ENCODE measurements around the gene UMODL1.
A peak's percentile ranks its signal among the peaks of the same experiment; 100 is the strongest.

Gene UMODL1

DNA sequence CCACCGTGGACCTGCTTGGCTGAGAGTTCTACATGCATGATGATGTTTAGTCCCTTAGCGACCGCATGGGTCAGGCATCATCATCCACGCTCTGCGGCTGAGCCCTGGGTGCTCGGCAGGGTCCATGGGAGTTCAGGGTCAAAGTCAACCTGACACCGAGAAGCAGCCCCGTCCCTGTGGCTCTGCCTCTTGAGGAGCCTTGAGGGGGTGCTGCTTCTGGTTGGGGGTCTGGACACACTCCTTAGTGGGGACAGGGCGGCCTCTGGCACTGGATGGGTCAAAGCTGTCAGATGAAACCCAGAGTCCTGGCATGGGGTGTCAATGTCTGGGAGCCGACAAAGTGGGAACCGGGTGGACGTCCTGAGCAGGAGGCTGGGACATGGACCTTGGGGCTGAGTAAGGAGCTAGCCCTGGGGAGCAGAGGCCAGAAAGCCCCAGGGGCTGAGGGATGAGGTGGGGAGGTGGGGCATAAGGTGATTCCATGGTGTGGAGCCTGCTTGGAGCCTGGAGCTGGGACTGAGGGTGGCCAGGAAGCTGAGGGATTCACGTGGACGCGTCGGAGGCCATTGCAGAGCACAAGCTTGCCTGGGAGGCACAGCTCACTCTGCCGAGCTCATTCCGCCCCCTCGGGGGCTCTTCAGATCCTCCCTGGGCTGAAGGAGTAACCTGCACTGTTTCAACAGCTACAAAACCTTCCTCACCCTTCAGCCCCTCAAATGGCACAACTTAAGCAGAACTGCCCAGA, 53.9 kb downstream of the UMODL1 start:
- TF ChIP-seq, protein P1, sequence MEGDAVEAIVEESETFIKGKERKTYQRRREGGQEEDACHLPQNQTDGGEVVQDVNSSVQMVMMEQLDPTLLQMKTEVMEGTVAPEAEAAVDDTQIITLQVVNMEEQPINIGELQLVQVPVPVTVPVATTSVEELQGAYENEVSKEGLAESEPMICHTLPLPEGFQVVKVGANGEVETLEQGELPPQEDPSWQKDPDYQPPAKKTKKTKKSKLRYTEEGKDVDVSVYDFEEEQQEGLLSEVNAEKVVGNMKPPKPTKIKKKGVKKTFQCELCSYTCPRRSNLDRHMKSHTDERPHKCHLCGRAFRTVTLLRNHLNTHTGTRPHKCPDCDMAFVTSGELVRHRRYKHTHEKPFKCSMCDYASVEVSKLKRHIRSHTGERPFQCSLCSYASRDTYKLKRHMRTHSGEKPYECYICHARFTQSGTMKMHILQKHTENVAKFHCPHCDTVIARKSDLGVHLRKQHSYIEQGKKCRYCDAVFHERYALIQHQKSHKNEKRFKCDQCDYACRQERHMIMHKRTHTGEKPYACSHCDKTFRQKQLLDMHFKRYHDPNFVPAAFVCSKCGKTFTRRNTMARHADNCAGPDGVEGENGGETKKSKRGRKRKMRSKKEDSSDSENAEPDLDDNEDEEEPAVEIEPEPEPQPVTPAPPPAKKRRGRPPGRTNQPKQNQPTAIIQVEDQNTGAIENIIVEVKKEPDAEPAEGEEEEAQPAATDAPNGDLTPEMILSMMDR (IDR thresholded peaks at IDR 0.05; ENCODE audit: insufficient read depth, low read length) = no peak
- TF ChIP-seq POLR2AphosphoS5 (IDR thresholded peaks at IDR 0.05; ENCODE audit: low read depth) = no peak
- no peak for TF ChIP-seq SPI1 (IDR thresholded peaks at IDR 0.05; ENCODE audit: borderline replicate concordance, low read depth)
- no peak for TF ChIP-seq GABPA (IDR thresholded peaks at IDR 0.05; ENCODE audit: low read depth)
- TF ChIP-seq, protein P2, sequence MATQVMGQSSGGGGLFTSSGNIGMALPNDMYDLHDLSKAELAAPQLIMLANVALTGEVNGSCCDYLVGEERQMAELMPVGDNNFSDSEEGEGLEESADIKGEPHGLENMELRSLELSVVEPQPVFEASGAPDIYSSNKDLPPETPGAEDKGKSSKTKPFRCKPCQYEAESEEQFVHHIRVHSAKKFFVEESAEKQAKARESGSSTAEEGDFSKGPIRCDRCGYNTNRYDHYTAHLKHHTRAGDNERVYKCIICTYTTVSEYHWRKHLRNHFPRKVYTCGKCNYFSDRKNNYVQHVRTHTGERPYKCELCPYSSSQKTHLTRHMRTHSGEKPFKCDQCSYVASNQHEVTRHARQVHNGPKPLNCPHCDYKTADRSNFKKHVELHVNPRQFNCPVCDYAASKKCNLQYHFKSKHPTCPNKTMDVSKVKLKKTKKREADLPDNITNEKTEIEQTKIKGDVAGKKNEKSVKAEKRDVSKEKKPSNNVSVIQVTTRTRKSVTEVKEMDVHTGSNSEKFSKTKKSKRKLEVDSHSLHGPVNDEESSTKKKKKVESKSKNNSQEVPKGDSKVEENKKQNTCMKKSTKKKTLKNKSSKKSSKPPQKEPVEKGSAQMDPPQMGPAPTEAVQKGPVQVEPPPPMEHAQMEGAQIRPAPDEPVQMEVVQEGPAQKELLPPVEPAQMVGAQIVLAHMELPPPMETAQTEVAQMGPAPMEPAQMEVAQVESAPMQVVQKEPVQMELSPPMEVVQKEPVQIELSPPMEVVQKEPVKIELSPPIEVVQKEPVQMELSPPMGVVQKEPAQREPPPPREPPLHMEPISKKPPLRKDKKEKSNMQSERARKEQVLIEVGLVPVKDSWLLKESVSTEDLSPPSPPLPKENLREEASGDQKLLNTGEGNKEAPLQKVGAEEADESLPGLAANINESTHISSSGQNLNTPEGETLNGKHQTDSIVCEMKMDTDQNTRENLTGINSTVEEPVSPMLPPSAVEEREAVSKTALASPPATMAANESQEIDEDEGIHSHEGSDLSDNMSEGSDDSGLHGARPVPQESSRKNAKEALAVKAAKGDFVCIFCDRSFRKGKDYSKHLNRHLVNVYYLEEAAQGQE (IDR thresholded peaks at IDR 0.05; ENCODE audit: insufficient replicate concordance, low read depth) = no peak
- DNase-seq (ENCODE audit: low read depth in 1 of 2, low spot score in 1 of 2) = no peak
- Histone ChIP-seq H3K27me3 (ENCODE audit: insufficient read depth, poor library complexity, severe bottlenecking) (no peaks in the 10 kb centered on the region), H3K27ac (replicated peaks) (peak overlapping the region; percentile 31; the same call in 1 of the 2 replicates), H3K4me3 (replicated peaks; ENCODE audit: insufficient read depth, low read length) (no peak overlapping the region)

DNA sequence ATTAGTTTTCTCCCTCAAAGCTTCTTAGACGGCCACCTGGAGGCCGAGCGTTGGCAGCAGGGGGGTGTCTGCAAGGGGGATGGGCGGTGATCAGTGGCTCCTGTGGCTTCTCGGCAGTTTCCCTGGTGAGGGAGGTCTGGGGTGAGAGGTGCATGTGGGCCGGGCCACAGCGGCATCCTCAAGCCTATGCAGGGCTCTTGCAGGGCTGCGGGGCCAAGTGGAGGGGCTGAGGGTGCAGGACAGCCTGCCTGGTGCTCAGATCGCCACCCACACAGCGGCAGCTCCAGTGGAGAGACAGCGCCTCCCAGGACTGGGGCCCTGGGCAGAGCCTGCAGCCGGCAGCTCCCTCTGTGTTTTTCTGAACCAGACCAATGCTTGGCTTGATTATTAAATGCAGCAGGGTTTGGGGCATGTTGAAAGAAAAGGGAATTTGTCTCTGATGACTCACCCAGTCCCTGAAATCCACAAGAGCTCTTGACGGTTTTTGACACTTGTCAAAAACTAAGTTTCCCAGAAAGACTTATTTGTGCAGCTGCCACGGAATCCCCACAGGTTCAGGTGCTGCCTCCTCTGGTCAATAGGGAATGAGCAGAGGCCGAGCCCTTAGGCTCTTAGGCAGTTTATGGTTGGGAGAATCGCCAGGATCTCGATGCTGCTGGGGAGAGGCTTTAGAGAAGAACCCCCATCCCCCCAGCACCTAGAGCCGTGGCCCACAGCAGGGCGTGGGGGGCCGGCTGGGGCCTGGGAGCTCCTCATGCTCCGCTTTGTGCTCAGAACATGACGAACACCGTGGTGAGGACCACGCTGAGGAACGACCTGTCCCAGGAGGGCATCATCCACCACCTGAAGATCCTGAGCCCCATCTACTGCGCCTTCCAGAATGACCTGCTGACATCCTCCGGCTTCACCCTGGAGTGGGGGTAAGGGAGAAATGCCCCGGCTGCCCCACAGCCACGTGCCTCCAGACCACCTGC, 54.7 kb downstream of the UMODL1 start:
- peak overlapping the region; percentile 31; the same call in 1 of the 2 replicates for H3K27ac ChIP-seq (replicated peaks)
- H3K27me3 ChIP-seq (ENCODE audit: insufficient read depth, poor library complexity, severe bottlenecking) = no peaks in the 10 kb centered on the region
- no peak overlapping the region for H3K4me3 ChIP-seq (replicated peaks; ENCODE audit: insufficient read depth, low read length)
- DNase-seq (ENCODE audit: low read depth in 1 of 2, low spot score in 1 of 2) = peak in 1 of 2 experiments; percentile 38
- no peak for TF ChIP-seq GABPA (IDR thresholded peaks at IDR 0.05; ENCODE audit: low read depth)
- TF ChIP-seq, protein P1 (IDR thresholded peaks at IDR 0.05; ENCODE audit: insufficient read depth, low read length) = no peak
- TF ChIP-seq, protein P2 (IDR thresholded peaks at IDR 0.05; ENCODE audit: insufficient replicate concordance, low read depth) = no peak
- TF ChIP-seq SPI1 (IDR thresholded peaks at IDR 0.05; ENCODE audit: borderline replicate concordance, low read depth) = no peak
- TF ChIP-seq POLR2AphosphoS5 (IDR thresholded peaks at IDR 0.05; ENCODE audit: low read depth) = no peak

DNA sequence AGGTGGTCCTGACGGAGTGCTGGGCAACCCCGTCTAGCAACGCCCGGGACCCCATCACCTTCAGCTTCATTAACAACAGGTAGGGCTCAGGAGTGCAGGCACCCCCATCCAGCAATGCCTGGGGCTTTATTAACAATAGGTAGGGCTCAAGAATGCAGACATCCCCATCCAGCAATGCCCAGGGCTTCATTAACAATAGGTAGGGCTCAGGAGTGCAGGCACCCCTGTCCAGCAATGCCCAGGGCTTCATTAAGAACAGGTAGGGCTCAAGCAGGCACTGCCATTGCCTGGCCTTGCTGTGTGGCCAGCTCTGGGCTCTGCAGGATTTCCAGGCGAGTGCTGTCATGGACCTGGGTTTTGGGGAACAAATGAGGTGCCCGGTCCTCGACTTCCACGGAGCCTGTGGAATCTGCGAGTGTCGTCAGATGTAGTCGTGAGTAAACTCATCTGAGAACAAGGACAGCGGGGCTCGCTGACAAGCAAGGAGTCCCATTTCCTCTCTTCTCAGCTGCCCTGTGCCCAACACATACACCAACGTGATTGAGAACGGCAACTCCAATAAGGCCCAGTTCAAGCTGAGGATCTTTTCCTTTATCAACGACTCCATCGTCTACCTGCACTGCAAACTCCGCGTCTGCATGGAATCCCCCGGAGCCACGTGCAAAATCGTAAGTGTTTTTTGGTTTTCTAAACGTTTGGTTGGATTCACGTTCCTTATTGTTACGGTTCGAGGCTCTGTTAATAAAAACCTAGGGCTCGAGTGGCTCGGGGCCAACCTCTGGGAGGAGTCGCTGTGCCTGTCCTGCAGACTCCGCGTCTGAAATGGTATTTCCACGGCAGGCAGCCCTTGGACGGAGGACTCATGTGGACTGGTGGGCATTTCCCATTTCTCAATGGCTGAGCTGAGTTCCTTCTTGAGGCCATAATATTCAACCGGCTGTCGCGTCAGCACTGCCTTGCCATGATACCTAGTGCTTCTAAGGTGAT, 56.3 kb downstream of the UMODL1 start:
- Histone ChIP-seq H3K27me3 (ENCODE audit: insufficient read depth, poor library complexity, severe bottlenecking) (no peaks in the 10 kb centered on the region), H3K27ac (replicated peaks) (no peak overlapping the region), H3K4me3 (replicated peaks; ENCODE audit: insufficient read depth, low read length) (no peak overlapping the region)
- TF ChIP-seq GABPA (IDR thresholded peaks at IDR 0.05; ENCODE audit: low read depth) (no peak), SPI1 (IDR thresholded peaks at IDR 0.05; ENCODE audit: borderline replicate concordance, low read depth) (no peak), POLR2AphosphoS5 (IDR thresholded peaks at IDR 0.05; ENCODE audit: low read depth) (no peak)
- TF ChIP-seq, protein P1 (IDR thresholded peaks at IDR 0.05; ENCODE audit: insufficient read depth, low read length) = no peak
- TF ChIP-seq, protein P2 (IDR thresholded peaks at IDR 0.05; ENCODE audit: insufficient replicate concordance, low read depth) = no peak
- DNase-seq (ENCODE audit: low read depth in 1 of 2, low spot score in 1 of 2) = no peak
